GM18867 (cell line): Measurements from ENCODE around the gene MYOC.

Source experiments
- ATAC-seq: cut with Tn5 transposase; IDR thresholded peaks from one replicate; pipeline ENCODE4 v1.9.1; 2021; ENCODE audit warnings: mild to moderate bottlenecking, moderate library complexity; ENCODE audit not compliant: unreplicated experiment

Gene MYOC

GRCh38 chr1:171654201-171654941 lies 1.9 kb upstream of the MYOC start:
- no peak for ATAC-seq

GRCh38 chr1:171653796-171654195 lies 1.3 kb upstream of the MYOC start:
- ATAC-seq = no peak

GRCh38 chr1:171646249-171646560 lies 6.3 kb downstream of the MYOC start:
- ATAC-seq = no peak

GRCh38 chr1:171645553-171646248 lies 6.8 kb downstream of the MYOC start:
- no peak for ATAC-seq

GRCh38 chr1:171644805-171645483 lies 7.5 kb downstream of the MYOC start:
- peak; percentile 79 for ATAC-seq

GRCh38 chr1:171643156-171643555 lies 9.3 kb downstream of the MYOC start:
- ATAC-seq = no peak

- ATAC-seq = no peak
These were observed 10.3 kb downstream of the MYOC start for GRCh38 chr1:171642197-171642596.

GRCh38 chr1:171641076-171641864 lies 11.2 kb downstream of the MYOC start:
- no peak for ATAC-seq

- ATAC-seq = no peak
These were observed 12.3 kb downstream of the MYOC start for GRCh38 chr1:171640225-171640624.

GRCh38 chr1:171637928-171638576 lies 14.4 kb downstream of the MYOC start:
- ATAC-seq = no peak

GRCh38 chr1:171636141-171636540 lies 16.3 kb downstream of the MYOC start:
- ATAC-seq = no peak

GRCh38 chr1:171635661-171636060 lies 16.8 kb downstream of the MYOC start:
- ATAC-seq = no peak

GRCh38 chr1:171628225-171628624 lies 24.3 kb downstream of the MYOC start:
- ATAC-seq = no peak

GRCh38 chr1:171627020-171627419 lies 25.5 kb downstream of the MYOC start:
- ATAC-seq = no peak

GRCh38 chr1:171625225-171625624 lies 27.3 kb downstream of the MYOC start:
- no peak for ATAC-seq

- no peak for ATAC-seq
These were observed 28.7 kb downstream of the MYOC start for GRCh38 chr1:171623651-171624331.

- ATAC-seq = no peak
These were observed 30.4 kb downstream of the MYOC start, which contains the start of gene MYOCOS for GRCh38 chr1:171622152-171622462. Gene MYOCOS, plus strand, starts transcription at chr1:171622243. Its CDS starts 1,641 bp downstream, at chr1:171623884.

- no peak for ATAC-seq
These were observed 35.9 kb downstream of the MYOC start for GRCh38 chr1:171616586-171616985.

GRCh38 chr1:171615122-171615906 lies 37.2 kb downstream of the MYOC start:
- ATAC-seq = peak; percentile 46
